OCI-LY7 (cell line): ENCODE data around the gene RYK.

Source experiments
- CTCF ChIP-seq: fragments of 200-600 bp; sonication (generic); conservative IDR thresholded peaks from 2 replicates; pipeline ENCODE4 v1.5.1; 2014; ENCODE audit warnings: mild to moderate bottlenecking, antibody characterized with exemption, low read length, moderate library complexity, mixed read lengths
- EZH2phosphoT487 ChIP-seq: fragments of 200-600 bp; sonication (generic); IDR thresholded peaks from 2 replicates; pipeline ENCODE4 v1.6.1; 2018; ENCODE audit warnings: low read depth, borderline replicate concordance, mild to moderate bottlenecking, mixed run types, antibody characterized with exemption, low read length, moderate library complexity, mixed read lengths

GRCh38 chr3:134126153-134126552, 124.5 kb downstream of the RYK start:
- TF ChIP-seq CTCF = peak; percentile 39; the same call in 1 of the 2 replicates
- no peak for TF ChIP-seq EZH2phosphoT487
